GM18517 (cell line): ENCODE measurements around the gene UPF2.
A peak's percentile ranks its signal among the peaks of the same experiment; 100 is the strongest.
"Not testable (repeated sequence)": the region's sequence is repeated elsewhere in the genome, so short reads cannot be mapped to it uniquely, and the experiment has no call there.

Experiments used
- ATAC-seq: cut with Tn5 transposase; IDR thresholded peaks from one replicate; pipeline ENCODE4 v1.9.1; 2021; ENCODE audit warnings: mild to moderate bottlenecking, moderate library complexity; ENCODE audit not compliant: unreplicated experiment

UPF2 gene

DNA sequence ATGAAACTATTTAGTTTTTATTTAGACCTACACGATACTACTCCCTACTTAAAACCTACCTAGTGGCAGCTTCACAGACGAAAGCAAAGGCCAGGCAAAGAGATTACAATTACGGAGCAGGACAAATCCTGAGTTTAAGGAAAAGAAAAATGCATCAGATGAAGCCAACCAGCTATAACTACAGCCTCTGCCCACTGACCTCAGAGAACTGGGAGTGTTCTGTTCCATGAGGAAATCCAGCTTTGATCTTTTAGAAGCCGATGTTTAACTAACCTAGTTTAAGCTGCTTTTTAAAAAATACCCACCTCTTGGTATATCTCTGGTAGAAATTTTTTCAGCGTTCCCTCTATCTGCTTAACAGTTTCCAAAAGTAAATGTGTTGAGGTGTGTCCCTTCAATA is 3.0 kb upstream of the UPF2 start:
- no peak for ATAC-seq

DNA sequence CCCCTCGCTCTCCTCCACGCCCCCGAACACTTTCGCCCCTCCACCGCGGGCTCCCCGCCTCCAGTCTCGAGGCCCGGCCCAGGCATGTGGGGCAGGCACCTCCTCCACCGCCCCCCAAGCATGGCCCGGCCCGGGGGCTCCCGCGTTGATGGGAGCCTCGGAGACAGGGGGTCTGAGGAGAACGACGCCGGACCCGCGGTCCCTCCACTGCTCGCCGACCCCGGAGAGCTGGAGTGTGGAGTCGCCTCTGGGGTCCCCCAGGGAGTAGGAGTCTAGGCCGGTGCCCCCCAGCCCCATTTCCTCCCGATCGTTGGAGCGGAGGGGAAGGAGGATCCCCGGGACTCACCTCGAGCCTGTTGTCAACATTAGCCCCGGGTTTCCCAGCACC is 206 bp downstream of the UPF2 start:
- no peak for ATAC-seq

DNA sequence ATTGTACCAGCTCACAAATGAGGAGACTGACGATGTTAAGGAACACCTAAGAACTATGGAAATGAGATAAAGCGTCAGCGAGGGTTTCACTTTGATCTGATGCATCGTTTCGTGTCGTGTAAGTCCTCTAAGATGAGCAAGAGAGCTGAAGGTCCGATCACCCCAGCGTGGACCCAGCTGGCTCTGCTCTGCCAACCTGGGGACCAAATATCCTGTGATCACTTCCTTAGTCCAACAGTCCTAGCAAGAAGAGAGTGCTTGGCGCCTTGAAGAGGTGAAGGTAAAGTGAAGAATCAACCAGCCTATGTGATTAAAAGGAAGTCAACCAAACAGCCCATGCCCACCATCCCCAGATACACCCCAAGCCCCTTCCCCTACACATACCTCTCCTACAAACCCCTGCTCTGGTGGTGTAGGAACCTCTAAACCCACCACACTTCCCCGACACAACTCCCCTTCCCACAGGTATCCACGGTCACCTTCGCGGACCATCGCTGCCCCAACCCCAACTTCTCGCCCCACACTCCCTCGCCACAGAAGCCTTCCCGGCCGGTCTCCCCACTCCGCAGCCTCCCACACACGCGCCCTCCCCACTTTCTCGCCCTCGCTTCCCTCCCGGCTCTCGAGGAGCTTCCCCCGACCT is 722 bp downstream of the UPF2 start:
- no peak for ATAC-seq

DNA sequence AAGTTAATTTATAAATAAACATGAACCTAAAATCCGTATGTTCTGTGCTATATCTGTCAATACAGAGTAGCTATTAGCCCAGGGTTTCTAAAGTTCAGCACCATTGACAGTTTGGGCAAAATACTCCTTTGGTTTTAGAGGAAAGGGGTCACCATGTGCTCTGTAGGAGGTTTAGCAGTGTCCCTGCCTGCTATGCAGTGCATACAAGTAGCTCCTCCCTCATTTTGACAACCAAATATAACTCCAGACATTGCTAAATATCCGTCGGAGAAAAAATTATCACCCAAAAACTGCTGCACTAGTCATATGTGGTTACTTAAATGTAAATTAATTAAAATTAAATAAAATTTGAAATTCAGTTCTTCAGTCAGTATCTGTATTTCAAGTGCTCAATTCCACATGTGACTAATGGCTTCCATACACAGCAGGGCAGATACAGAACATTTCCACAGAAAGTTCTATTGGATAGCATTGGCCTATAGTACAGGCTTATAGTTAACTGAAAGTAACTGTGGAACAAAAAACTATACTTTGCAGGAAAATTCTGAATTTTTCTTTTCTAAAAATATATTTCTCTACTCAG is 6.4 kb downstream of the UPF2 start:
- no peak for ATAC-seq

DNA sequence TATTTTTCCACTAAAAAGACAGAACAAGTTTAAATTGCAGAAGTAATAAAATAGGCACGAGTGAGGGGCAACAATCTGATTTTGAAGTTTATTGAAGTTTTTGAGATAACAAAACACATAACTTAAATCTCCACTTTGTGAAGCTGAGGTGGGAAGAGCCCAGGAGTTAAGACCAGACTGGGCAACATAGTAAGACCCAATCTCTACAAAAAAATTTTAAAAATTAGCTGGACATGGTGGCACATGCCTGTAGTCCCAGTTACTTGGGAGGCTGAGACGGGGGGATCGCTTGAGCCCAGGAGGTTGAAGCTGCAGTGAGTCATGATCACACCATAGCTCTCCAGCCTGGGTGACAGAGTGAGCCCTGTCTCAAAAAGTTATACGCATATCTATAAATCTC is 11.2 kb downstream of the UPF2 start:
- ATAC-seq = no peak

DNA sequence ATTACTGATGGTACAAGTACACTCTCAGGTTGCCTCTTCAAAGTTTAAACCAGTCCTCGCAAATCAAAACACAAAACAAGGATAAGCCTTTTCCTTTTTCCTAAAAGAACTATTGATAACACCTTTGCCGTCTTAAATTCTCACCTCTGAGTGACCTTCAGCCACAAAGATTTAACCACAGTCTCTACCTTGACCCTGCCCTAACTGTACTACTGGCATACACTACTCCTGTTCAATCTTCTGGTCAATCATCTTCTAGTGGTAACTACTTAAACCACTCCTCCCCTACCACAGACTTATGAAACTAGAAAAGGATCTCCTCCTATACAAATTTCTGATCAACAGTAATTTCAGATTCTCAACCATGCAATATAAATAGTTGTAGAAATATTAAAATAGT is 15.1 kb downstream of the UPF2 start:
- ATAC-seq = peak; percentile 93

DNA sequence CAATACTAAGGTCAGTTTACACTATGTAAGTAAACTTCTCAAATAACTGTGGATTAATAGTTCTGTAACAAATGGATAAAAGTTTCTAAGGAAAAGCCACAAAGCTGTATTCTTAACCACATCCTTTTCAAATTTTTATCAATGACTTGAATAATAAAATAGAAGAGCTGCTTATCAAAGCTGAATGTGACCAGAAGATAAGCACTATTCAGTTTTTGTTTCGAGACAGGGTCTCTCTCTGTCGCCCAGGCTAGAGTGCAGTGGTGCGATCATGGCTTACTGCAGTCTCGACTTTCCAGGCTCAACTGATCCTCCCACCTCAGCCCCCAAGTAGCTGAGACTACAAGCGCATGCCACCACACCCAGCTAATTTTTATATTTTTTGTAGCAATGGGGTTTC is 17.0 kb downstream of the UPF2 start:
- ATAC-seq = no peak

DNA sequence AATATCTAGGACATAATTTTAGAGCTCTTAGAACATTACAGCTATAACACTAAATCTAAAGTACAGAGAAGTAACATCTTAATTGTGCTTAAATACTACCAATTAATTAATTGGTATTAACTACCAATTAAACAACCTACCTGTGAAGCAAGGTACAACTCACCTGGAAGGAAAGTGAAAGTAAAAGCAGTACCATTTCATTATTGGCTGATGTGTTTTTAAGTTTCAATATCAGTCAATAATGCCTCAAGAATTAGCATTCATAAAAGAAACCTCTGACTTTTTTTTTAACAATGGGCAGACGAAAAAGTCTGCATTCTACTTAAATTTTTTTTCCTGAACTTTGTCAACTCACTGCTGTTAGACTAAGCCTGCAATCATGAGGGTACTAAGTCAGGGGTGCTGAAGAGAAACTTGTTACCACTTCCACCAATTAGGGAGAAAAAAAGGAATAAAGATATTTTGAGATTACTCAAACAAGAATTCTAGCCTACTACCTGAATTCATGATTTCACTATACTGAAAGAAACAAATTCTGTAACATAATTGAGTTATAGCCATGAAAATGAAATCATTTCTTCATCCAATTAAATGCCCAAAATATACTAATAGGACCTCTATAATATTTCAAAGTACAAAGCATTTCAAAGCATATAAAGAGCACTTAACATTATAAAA is 19.9 kb downstream of the UPF2 start:
- peak; percentile 45 for ATAC-seq

DNA sequence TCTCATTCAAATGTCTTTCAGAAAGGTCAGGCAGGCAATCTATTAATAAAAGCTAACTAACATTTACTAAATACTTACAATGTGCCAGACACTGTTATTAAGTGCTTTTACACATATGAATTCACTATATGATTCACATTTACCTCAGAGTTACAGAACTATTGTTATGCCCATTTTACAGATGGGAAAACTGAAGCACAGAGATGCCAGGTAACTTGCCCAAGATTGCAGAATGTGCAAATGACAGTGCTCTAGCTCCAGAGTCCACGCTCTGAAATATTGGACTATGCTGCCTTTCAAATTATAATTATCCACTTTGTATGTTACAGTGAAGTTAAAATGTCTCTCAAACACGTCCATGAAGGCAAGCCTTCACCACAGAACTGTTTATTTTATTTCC is 22.0 kb downstream of the UPF2 start:
- ATAC-seq = no peak

DNA sequence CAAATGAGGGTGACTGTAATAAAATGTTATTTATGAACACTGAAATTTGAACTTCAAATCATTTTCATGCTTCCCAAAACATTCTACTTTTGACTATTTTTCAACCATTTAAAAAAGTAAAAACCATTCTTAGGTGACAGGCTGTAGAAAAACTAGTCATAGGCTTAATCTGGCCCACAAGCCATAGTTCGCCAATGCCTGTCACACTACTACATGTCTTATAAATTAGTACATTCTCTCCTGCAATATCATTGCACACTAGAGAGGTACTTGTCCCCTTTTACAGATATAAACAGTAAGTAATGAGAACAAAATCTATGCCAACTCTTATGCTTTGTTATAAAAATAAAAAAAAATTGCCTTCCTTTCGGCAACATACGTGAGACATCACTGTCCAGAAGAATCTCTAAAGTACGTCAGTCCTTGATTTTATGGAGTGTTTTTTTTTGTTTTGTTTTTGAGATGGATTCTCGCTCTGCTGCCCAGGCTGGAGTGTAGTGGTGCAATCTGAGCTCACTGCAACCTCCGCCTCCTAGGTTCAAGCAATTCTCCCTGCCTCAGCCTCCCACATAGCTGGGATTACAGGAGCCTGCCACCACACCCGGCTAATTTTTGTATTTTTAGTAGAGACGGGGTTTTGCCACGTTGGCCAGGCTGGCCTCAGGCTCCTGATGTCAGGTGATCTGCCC is 23.2 kb downstream of the UPF2 start:
- no peak for ATAC-seq

DNA sequence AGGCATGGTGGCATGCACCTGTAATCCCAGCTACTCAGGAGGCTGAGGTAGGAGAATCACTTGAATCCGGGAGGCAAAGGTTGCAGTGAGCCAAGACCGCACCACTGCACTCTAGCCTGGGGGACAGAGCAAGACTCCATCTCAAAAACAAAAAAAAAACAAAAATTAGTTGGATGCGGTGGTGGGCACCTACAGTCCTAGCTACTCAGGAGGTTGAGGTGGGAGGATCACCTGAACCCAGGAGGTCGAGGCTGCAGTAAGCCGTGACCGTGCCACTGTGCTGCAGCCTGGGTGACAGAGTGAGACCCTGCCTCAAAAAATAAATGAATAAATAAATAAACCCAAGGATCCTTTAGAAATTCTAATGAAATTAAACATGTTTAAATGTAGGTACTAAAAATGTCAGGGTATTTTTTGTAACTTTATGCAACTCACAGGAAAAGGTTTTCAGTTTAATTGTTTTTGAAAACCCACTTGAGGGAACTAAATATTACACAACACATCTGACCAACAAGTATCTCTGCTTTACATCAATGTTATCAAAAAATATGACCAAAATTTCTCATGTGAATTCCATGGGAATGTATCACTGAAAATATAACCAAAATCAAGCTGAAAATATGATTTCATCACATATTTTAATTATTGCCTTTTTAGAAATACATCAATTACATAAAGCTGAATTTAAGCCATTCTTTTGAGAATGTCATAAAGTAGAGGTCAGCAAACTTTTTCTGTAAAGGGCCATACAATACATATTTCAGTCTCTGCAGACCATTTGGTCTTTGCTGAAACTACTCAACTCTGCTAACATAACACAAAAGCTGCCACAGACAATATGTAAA is 23.9 kb downstream of the UPF2 start:
- ATAC-seq = no peak

DNA sequence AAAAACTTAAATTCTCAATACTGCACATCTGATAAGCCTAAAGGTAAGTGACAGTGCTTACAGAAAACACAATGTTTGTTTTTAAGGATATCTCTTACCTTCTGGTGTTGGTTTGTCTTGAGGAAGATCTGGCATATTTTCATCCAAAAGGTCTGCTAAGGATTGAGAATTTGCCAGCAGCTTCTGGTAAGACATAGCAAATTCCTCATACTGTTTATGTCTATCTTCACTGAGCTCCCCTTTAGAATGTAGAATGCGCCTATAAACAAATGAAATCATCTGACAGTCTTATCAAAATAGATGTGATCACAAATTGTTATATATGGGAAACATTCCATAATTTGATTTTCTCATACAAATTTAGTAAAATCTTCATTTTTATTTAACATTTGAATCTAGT is 28.7 kb downstream of the UPF2 start:
- ATAC-seq = no peak

DNA sequence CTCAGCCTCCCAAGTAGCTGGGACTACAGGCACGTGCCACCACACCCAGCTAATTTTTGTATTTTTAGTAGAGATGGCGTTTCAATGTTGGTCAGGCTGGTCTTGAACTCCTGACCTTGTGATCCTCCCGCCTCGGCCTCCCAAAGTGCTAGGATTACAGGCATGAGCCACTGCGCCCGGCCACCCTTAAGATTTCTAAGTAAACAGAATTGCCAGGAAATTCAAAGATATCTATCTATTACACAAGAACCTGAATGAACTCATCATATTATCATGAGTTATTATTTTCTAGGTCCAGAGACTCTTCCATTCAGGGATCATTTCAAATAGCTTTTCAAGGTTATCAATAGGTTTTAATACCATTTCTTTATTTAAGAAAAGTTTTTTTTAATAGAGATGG is 29.2 kb downstream of the UPF2 start:
- ATAC-seq = not testable (repeated sequence)

DNA sequence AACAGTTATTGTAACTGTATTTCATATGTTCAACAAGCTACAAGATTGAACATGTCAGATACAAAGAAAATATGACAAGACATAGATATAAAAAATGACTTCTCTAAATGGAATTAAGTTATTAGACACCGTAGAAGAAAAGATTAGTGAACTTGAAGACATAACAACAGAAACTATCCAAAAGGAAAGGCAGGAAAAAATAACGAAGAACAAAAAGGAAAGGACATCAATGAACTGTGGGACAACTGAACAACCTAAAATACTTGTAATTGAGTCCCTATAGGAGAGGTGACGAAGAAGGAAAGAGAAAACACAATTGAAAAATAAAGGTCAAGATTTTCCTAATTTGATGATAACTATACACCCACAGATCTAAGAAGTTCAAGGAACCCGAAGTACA is 32.3 kb downstream of the UPF2 start:
- ATAC-seq = no peak

DNA sequence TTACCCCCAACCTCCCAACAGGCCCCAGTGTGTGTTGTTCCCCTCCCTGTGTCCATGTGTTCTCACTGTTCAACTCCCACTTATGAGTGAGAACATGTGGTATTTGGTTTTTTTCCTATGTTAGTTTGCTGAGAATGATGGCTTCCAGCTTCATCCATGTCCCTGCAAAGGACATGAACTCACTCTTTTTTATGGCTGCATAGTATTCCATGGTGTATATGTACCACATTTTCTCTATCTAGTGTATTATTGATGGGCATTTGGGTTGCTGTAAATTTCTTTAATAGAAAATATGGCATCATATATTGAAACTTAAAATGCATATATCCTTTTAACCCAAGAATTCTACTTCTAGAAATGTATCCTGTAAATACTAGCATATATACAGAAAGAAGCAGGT is 33.8 kb downstream of the UPF2 start:
- not testable (repeated sequence) for ATAC-seq

DNA sequence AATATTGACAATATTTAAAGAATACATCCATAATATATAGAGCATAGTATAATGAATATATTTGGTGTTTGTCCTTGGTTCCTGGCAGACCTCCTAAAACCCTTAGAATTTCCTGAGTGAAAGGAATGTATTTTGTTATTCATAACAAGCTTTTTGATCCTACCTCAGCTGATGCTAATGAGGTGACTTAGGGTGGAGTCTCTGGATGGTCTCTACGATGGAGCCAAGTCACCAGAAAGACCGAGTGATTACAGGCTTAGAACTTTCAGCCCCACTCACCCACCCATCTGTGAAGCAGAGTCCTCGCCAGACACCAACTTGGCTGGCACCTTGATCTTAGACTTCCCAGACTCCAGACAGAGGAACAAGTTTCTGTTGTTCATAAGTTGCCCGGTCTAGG is 35.9 kb downstream of the UPF2 start:
- ATAC-seq = no peak

DNA sequence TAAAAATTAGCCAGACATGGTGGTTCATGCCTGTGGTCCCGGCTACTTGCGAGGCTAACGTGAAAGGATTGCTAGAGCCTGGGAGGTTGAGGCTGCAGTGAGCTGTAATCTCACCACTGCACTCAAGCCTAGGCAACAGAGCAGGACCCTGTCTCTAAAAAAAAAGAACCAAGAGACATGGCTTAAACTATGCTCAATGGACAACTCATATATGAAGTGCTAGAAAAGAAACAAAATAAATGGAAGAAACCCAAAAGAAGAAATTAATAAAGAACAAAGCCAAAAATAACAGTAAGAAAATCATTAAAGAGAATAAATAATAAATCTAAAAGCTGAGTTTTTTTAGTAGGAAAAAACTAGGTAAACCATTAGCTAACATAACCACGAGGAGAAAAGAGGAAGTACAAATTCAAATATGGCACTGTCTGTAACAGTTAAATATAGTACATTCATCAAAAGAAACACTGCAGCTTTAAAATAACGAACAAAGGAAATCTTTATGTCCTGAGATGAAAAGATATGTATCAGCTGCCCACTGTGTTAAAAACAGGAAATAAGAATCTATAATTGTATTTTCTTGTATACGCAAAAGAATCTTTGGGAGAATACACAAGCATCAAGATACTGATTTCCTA is 48.7 kb downstream of the UPF2 start:
- peak; percentile 68 for ATAC-seq

DNA sequence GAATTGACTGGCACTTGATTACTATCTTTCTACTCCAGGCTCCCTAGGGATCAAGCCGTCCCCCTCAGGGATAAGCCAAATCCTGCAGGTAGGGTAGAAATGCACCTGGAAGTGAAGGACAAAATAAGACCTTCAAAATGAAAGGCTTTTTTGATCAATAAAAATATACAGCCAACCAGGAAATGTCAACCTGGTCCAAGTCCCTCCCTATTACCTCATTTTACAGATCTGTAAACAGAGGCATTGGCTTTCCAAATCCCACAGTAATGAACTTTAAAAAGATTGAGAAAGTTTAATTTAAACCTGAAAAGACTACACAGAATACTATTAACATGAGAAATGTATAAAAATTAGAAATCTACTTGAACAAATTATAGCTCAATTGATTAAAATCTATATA is 53.7 kb downstream of the UPF2 start:
- no peak for ATAC-seq

DNA sequence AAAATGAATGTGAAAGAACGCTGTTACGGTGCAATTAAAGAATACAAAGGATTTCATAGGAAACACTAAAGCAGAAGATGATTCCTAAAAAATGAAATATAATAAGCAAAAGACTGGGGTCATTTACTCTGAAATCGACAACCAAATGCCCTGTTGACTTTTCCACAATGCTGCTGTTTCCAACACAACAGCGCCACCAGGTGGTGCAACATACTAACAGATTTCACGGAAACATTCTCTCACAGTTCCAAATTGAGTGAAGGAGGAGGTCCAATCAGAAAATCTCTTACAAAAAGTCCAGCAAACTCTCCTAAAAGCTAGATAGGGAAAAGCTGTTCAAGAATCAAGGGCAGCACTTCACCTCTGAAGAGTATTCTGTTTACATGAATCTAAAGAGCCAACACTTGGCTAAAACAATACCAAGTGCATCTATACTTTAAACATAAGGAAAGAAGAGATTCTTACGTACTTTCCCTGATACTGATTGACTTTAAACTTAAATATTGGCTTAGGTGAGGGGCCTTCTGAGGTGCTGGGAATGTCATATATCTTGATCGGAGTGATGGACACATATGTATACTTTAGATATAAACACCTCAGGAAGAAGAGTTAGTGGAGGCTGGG is 55.9 kb downstream of the UPF2 start:
- ATAC-seq = peak; percentile 53

DNA sequence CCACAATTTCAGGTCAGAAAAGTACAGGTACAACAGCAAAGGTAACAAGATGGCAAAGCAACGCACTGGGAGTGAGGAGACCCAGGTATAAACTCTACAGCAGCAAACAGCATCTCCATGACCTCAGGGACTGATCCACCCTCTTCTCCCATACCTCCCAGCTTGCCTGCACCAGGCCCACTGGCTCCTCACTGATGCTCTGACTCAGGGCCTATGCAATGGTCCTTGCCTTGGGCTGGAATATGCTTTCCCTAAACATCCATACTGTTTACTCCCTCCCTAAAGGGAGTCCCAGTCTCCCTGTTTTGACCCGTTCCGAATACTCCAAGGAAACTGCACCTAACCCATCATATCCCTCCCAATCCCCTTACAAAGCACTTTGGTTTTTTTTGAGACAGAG is 60.4 kb downstream of the UPF2 start:
- no peak for ATAC-seq
